Ovary (tissue), 9 donors: ENCODE measurements around the gene C14orf39. TPM values are rescaled to one million over a fixed set of nuclear protein-coding genes. Genes with fewer than 3 reads are reported as not detected.

Experiments
- DNase-seq, 5 donors: peaks; one replicate each; pipeline ENCODE4 v3.0.0-alpha.2; 2019 to 2020
- H3K27ac ChIP-seq, 2 donors: fragments of 200-600 bp; one replicate each; pipeline versions ENCODE4 v1.5.1 to v1.8.0; 2019 to 2022
- H3K27me3 ChIP-seq: fragments of 200-600 bp; one replicate; pipeline ENCODE4 v1.8.0; 2022
- H3K36me3 ChIP-seq: fragments of 200-600 bp; sonication (generic); one replicate; pipeline ENCODE4 v1.5.1; 2019
- H3K4me1 ChIP-seq: one replicate; pipeline ENCODE4 v1.8.1; 2013; ENCODE audit warnings: mild to moderate bottlenecking, moderate library complexity; ENCODE audit not compliant: insufficient read depth
- H3K4me3 ChIP-seq: fragments of 200-600 bp; sonication (generic); one replicate; pipeline ENCODE4 v1.5.1; 2017
- H3K9me3 ChIP-seq, 2 donors: fragments of 200-600 bp in 1 of 2; sonication (generic) in 1 of 2; one replicate each; pipeline versions ENCODE4 v1.5.1 to v1.8.1; 2013 to 2019; ENCODE audit warnings: mild to moderate bottlenecking in 1 of 2, moderate library complexity in 1 of 2
- EP300 ChIP-seq: sonication (generic); formaldehyde crosslinking; IDR thresholded peaks from one replicate; pipeline ENCODE4 v1.6.1; 2017; ENCODE audit warnings: antibody characterized with exemption
- POLR2A ChIP-seq: fragments of 450-650 bp; IDR thresholded peaks from one replicate; pipeline ENCODE4 v1.6.1; 2017; ENCODE audit warnings: antibody characterized with exemption, mild to moderate bottlenecking, moderate library complexity
- WGBS, 3 donors: extraction: QIAGEN DNeasy Blood & Tissue Kit in 1 of 3; methylation state at CpG; one replicate each; pipeline versions ENCODE4 v1.1.5 to v1.1.7; 2013 to 2017; 5-methylcytosine and 5-hydroxymethylcytosine counted together
- intact Hi-C, 4 donors: fragments of 100-400 bp; cut with DNase I; formaldehyde crosslinking; loops; one replicate each; pipeline versions ENCODE4 v1.11.0 to v1.15.1; 2022 to 2023
- polyA plus RNA-seq, 2 donors: library from polyadenylated mRNA; stranded (reverse); fragments of 200-250 nt in 1 of 2; fragments of 350-450 nt in 1 of 2; fragmentation: Illumina TruSeq in 1 of 2; extraction: RNeasy Lipid Tissue Mini Kit (QIAGEN cat#74804) in 1 of 2; gene quantifications; one replicate each; pipeline ENCODE4 v1.2.3, GENCODE V29; 2013 to 2014
- total RNA-seq, 7 donors: library from RNA; depleted of rRNA in 2 of 7; stranded (reverse); fragments of >200 nt in 2 of 7; fragmentation: NEBNext Ultra II Directional in 3 of 7; extraction: Animal tissue kit (Norgen Biotek cat#: 25700) in 3 of 7; gene quantifications; one replicate each; pipeline versions ENCODE4 v1.1.0 to v1.2.4, GENCODE V29; 2016 to 2023
- TF ChIP-seq, protein P1 (sequence below), 3 donors: fragments of 450-650 bp in 2 of 3; fragments of 200-600 bp in 1 of 3; IDR thresholded peaks; one replicate each; pipeline versions ENCODE4 v1.5.1 to v1.8.0; 2016 to 2022; ENCODE audit warnings: antibody characterized with exemption in 3 of 3, mild to moderate bottlenecking in 1 of 3
- donor health status: DM: no; HTN: no; CAD: no; lungs with moderate emphysema.
- donor health status: DM: no; HTN: no; CAD: no.
- donor health status: Bipolar disorder and iron deficiency.
- donor health status: DM: yes; HTN: yes; CAD: no.
- donor health status: DM: no; HTN: no; CAD: no.
- donor health status: DM: yes; HTN: yes; CAD: no.

The C14orf39 gene
- total and polyA plus RNA-seq, 9 donors = 0.15 to 0.84 (median 0.45) TPM; not detected in 2

DNA sequence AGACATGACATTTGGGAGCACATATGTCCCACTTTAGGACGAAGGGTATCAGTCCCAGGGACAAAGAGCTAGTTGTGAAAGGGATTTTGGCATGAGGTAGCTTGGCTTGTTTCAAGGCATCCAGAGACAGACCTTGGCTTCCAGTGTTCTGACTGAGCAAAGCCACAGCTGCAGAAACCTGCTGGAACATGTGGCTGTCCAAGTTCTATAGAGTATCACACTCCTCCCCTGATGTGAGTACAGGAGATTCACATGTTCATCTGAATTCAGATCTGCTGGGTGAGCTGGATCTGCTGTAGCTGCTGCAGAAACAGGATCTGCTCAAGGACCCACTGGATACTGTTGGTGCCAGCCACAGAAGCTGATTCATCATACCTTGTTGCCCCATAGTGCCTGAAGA lies 10.1 kb upstream of the C14orf39 start:
- Histone ChIP-seq H3K4me3 (no peak overlapping the region), H3K4me1 (no peaks in the 10 kb centered on the region), H3K27me3 (no peaks in the 10 kb centered on the region), H3K27ac (no peak overlapping the region), H3K9me3 (no peaks in the 10 kb centered on the region), H3K36me3 (no peaks in the 10 kb centered on the region)
- intact Hi-C loops = no loop called here
- DNase-seq = no peak
- TF ChIP-seq, protein P1, sequence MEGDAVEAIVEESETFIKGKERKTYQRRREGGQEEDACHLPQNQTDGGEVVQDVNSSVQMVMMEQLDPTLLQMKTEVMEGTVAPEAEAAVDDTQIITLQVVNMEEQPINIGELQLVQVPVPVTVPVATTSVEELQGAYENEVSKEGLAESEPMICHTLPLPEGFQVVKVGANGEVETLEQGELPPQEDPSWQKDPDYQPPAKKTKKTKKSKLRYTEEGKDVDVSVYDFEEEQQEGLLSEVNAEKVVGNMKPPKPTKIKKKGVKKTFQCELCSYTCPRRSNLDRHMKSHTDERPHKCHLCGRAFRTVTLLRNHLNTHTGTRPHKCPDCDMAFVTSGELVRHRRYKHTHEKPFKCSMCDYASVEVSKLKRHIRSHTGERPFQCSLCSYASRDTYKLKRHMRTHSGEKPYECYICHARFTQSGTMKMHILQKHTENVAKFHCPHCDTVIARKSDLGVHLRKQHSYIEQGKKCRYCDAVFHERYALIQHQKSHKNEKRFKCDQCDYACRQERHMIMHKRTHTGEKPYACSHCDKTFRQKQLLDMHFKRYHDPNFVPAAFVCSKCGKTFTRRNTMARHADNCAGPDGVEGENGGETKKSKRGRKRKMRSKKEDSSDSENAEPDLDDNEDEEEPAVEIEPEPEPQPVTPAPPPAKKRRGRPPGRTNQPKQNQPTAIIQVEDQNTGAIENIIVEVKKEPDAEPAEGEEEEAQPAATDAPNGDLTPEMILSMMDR (IDR thresholded peaks at IDR 0.05) = no peak
- no peak for TF ChIP-seq POLR2A
- no peak for TF ChIP-seq EP300
- 45 to 58% (median 55%) methylated on average over 1 of the region's 1 CpG for WGBS, 3 donors

DNA sequence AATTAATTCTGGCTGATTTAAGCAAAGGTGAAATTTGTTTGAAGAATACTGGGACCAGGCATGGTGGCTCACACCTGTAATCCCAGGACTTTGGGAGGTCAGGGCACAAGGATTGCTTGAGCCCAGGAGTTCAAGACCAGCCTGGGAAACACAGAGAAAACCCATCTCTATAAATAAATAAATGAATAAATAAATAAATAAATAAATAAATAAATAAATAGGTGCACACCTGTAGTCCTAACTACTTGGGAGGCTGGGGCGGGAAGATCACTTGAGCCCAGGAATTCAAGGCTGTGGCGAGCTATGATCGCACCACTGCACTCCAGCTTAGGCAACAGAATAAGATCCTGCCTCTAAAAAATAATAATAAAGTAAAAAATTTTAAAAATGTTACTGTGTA lies 4.4 kb upstream of the C14orf39 start:
- Histone ChIP-seq H3K4me1 (no peaks in the 10 kb centered on the region), H3K36me3 (no peaks in the 10 kb centered on the region), H3K27me3 (peaks cover 2% of the 10 kb centered on the region), H3K4me3 (no peak overlapping the region), H3K9me3 (no peaks in the 10 kb centered on the region), H3K27ac (no peak overlapping the region)
- intact Hi-C loops = no loop called here
- 85 to 88% (median 87%) methylated on average over 3 of the region's 3 CpGs for WGBS, 3 donors
- DNase-seq = no peak
- TF ChIP-seq EP300 (no peak), POLR2A (no peak)
- TF ChIP-seq, protein P1 (IDR thresholded peaks at IDR 0.05) = no peak

DNA sequence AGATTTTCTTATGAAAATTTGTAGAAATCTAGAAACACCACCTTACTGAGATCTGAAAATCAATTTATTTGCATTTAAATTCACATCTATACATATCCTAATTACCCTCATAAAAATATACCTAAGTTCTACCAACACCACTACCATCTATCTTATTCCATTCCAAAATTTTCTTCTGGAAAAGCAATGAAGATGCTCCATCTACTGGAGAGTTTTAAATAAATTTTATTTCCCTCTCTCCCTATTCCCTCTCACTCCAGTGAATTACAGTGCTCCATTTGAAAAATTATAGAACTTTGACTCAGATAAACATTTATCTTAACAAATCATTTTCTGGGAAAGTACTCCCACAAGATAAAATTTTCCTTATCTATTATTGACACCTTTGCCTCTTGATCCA lies 2.3 kb upstream of the C14orf39 start:
- DNase-seq = no peak
- intact Hi-C loops = no loop called here
- H3K9me3 ChIP-seq = no peaks in the 10 kb centered on the region
- TF ChIP-seq POLR2A = no peak
- TF ChIP-seq, protein P1 (IDR thresholded peaks at IDR 0.05) = no peak
- TF ChIP-seq EP300 = no peak
- H3K36me3 ChIP-seq = no peaks in the 10 kb centered on the region
- peaks cover 2% of the 10 kb centered on the region for H3K27me3 ChIP-seq
- no peaks in the 10 kb centered on the region for H3K4me1 ChIP-seq
- no peak overlapping the region for H3K27ac ChIP-seq
- H3K4me3 ChIP-seq = no peak overlapping the region

DNA sequence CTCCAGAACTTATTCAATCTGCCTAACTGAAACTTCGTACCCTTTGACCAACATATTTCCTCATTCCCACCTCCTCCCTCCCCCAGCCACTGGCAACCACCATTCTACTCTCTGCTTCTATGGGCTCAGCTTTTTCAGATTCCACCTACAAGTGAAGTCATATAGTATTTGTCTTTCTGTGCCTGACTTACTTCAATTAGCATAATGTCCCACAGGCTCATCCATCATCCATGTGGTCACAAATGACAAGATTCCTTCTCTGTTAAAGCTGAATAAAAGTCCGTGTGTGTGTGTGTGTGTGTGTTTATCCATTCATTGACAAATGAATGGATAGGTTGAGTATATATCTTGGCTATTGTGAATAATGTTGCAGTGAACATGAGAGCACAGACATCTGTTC lies 1.3 kb upstream of the C14orf39 start:
- DNase-seq = no peak
- Histone ChIP-seq H3K9me3 (no peaks in the 10 kb centered on the region), H3K36me3 (no peaks in the 10 kb centered on the region), H3K4me1 (no peaks in the 10 kb centered on the region), H3K27ac (no peak overlapping the region), H3K27me3 (peaks cover 2% of the 10 kb centered on the region), H3K4me3 (no peak overlapping the region)
- intact Hi-C loops = no loop called here
- TF ChIP-seq, protein P1 (IDR thresholded peaks at IDR 0.05) = no peak
- TF ChIP-seq POLR2A = no peak
- TF ChIP-seq EP300 = no peak
- WGBS, 3 donors = 29 to 43% (median 36%) methylated on average over 2 of the region's 2 CpGs
